ENCODE measurements around the gene CRCP.

CRCP gene

GRCh38 chr7:66193146-66193725 is 78.6 kb downstream of the CRCP start:
- DNase-seq, result no peak

GRCh38 chr7:66198469-66198868 is 83.8 kb downstream of the CRCP start:
- DNase-seq, result no peak

- DNase-seq, result no peak
Observed at GRCh38 chr7:66198956-66199355, 84.3 kb downstream of the CRCP start.

- DNase-seq, result no peak
Observed at GRCh38 chr7:66202441-66202840, 87.8 kb downstream of the CRCP start.
